HG03442 (cell line): ENCODE data around the gene CLASP2.
"Not testable (repeated sequence)": the region's sequence is repeated elsewhere in the genome, so short reads cannot be mapped to it uniquely, and the experiment has no call there.

ENCODE experiments used
- ATAC-seq: cut with Tn5 transposase; IDR thresholded peaks from one replicate; pipeline ENCODE4 v1.9.1; 2021; ENCODE audit warnings: mild to moderate bottlenecking, moderate library complexity; ENCODE audit not compliant: unreplicated experiment

CLASP2 gene

GRCh38 chr3:33690341-33690740 is 27.7 kb downstream of the CLASP2 start:
- ATAC-seq: no peak

DNA sequence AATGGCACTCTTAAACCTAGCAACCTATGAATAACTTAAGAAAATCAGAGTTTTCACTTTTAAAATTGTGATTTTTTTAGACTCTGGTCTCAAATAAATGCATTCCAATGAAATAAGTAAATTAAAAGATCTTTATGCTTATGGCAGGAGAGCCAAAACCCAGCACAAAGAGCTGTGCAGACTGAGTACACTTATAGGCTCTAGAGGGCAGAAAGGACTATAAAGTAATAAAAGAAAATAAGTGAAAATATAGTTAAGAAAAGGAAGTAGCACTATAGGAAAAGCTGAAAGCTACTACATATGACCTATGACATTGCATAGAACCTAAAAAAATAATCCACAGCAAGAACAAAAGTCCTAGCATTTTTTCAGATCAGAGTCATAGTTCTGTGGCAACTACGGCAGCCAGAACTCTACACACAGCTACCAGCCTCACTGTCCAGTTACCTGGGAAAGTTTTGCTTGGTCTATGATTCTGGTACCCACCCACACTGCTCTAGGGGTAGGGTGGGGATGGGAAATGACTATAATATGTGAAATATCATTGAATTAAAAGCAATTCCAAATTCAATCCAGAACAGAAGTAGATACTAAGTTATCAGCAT is 30.5 kb downstream of the CLASP2 start:
- no peak for ATAC-seq

GRCh38 chr3:33682770-33683169 is 35.3 kb downstream of the CLASP2 start:
- ATAC-seq: no peak

DNA sequence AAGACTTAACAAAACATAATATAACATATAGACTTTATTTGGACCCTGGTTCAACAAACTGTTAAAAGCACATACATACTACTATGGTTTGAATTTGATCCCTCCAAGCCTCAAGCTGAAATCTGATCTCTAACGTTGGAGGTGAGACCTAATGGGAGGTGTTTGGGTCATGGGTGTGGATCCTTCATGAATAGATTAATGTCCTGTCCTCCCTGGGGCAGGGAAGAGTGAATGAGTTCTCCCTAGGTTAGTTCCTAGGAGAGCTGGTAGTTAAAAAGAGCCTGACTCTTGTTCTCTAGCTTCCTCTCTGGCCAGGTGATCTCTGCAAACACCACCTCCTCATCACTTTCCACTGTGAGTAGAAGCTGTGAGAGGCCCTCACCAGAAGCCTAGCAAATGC is 36.4 kb downstream of the CLASP2 start:
- ATAC-seq: no peak

DNA sequence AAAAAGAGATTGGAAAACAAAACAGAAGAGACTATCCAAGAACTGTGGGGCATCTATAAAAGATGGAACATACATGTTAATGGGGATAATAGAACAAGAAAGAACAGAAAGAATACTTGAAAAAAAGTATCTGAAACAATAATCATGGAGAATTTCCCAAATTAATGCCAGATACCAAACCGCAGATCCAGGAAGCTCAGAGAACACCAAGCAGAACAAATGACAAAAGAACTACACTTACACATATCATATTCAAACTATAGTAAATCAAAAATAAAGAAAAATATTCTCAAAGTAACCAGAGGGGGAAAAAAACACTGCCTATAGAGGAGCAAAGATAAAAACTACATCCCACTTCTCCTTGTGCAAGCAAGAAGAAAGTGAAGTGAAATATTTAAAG is 40.0 kb downstream of the CLASP2 start:
- ATAC-seq: no peak

GRCh38 chr3:33673436-33673835 is 44.6 kb downstream of the CLASP2 start:
- not testable (repeated sequence) for ATAC-seq

DNA sequence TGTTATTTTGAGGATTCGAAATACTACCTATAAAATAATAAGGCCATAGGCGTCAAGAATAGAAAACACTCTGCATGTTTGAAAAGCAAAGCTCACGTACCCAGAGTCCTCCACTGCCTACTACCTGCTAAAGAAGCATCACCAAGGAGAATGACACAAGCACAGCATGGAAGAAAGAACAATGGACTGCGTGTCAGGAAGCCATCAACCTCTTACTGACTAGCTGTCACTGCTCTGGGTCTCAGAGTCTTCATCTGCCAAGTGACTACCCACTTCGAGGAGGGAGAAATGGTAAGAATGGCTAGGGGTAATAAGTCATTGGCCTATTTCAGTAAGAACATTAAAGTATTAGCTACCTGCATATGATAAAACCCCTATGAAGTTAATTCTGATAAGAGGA is 49.4 kb downstream of the CLASP2 start:
- no peak for ATAC-seq

DNA sequence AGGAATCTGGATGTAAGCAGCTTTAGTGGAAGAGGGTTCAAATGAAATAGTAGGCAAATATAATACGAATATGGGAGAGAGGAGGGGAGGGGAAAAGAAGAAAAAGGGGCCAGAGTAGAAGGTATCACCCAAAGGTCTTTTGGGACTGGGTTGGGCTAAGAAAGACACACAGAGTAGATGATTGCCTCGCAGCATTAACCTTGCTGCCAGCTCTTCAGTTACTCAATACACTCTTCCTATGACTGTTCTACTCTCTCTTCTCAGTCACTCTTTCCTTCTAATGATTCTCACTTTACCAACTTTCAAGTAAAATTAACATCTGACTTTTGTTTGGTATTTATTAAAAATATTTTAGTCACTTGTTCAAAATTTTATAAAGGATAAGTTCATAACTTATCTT is 52.8 kb downstream of the CLASP2 start:
- no peak for ATAC-seq

- ATAC-seq: no peak
These were observed 53.9 kb downstream of the CLASP2 start for GRCh38 chr3:33664195-33664594.

DNA sequence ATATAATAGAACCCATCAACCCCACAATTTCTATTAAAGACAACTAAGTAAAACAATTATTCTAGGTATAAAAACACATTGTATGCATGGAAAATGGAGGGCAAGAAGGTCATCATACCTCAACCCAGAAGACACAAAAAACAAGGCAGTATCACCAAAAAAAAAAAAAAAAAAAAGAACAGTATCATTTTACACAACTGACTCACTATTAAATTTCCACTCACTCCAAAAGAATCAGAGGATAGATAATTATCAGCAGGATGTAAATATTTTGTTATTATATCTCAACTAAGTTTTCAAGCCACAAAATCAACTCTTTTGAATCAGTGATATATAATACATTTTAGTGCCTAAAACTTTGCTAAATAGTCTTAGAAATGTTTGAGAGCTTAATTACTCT is 55.0 kb downstream of the CLASP2 start:
- ATAC-seq: no peak

GRCh38 chr3:33659856-33660434 is 58.1 kb downstream of the CLASP2 start:
- ATAC-seq: no peak

GRCh38 chr3:33658991-33659848 is 58.8 kb downstream of the CLASP2 start:
- peak; percentile 82 for ATAC-seq

DNA sequence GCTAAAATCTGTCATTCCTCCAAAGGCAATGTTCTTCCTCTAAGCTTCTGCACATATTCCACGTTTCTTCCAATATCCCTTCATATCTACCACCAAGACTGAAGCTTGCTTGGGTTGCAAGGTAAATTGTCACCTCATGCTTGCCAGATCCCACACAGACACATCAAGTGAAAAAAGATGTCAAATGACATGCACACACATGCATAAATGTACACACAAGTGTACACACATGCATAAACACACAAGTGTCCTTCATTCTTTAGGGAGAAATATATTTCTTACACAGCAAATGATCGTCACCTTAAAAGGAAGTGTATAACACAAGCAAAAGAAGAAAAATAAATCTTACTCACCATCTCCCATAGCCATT is 59.4 kb downstream of the CLASP2 start:
- no peak for ATAC-seq

DNA sequence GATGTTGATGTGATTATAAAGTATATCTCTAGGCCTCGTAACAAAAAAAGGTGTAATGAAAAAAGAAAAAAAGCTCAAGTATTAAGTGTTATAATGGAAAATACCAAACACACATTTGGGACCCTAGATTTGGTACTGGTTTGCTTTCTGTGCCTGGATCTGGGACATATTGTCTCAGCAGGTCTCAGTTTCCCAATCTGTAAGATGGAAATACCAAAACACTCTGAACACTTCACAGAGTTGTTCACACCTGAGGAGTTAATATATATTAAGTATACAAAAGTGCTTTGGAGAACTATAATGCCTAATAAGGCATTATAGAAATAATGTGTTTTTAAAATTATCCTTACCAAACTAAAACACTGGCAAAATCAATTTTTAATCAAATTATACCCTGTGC is 60.0 kb downstream of the CLASP2 start:
- ATAC-seq: no peak

- no peak for ATAC-seq
These were observed 65.3 kb downstream of the CLASP2 start for GRCh38 chr3:33652736-33653135.

GRCh38 chr3:33651101-33651500 is 67.0 kb downstream of the CLASP2 start:
- not testable (repeated sequence) for ATAC-seq

DNA sequence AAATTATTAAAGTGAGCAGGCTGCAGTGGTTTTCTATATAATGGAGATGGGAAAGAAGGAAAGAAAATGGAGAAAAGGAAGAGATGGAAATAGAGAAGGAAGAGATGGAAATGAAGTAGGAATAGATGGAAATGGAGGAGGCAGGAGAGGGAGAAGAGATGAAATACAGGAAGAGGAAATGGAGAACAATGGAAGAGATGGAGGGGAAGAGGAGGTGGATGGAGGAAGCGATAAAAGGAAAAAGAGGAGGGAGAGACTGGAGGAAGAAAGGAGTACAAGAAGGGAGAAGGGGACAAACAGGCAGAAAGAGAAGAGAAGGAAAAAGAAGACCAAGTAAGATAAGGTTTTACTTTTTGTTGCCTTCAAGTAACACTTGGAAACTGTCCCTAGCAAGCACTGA is 67.6 kb downstream of the CLASP2 start:
- no peak for ATAC-seq

GRCh38 chr3:33648793-33649192 is 69.3 kb downstream of the CLASP2 start:
- ATAC-seq: no peak

GRCh38 chr3:33646406-33646805 is 71.6 kb downstream of the CLASP2 start:
- ATAC-seq: no peak

- no peak for ATAC-seq
These were observed 72.9 kb downstream of the CLASP2 start for GRCh38 chr3:33645060-33645647.

- no peak for ATAC-seq
These were observed 73.5 kb downstream of the CLASP2 start for GRCh38 chr3:33644582-33644981.

DNA sequence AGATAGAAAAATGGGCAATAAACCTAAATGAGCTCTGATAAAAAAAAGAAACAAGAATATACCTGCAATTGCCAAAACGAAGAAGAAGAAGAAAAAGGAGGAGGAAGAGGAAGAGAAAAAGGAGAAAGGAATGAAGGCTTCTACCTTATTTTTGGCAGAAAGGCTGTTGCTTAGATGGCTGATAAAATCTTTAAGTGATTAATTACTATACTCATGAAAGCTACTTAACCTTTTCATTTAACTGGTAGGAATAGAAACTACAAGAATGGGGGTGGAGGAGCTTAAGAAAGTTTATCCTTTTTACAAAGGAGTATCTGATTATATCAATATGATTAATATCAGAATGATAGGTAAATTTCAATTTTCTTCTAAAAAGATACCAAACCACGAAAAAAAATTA is 75.2 kb downstream of the CLASP2 start:
- ATAC-seq: no peak
